GM12878 (cell line): ENCODE measurements around the gene IRF2BP1. TPM values are rescaled to one million over a fixed set of nuclear protein-coding genes. Genes with fewer than 3 reads are reported as not detected.

Source experiments
- ATAC-seq: fragments of 200-7000 bp; cut with Tn5 transposase; 3 replicates; pipeline ENCODE4 v1.9.1; 2020; ENCODE audit warnings: mild to moderate bottlenecking, moderate library complexity
- BruUV-seq: library from RNA; stranded (reverse); fragments of 400-500 nt; replicated peaks from 2 replicates; lab custom pipeline; 2021; lab: Mats Ljungman, UMichigan
- CTCF ChIA-PET: fragments of 300-600 bp; sonication (Branson Sonifier 250); formaldehyde crosslinking; extraction: SDS; loops from one replicate; lab custom pipeline; 2021; ENCODE audit warnings: inconsistent platforms; lab: Yijun Ruan, JAX
- POLR2A ChIA-PET: fragments of 350-600 bp; formaldehyde crosslinking; extraction: SDS; loops from one replicate; lab custom pipeline; 2021; ENCODE audit warnings: inconsistent platforms; lab: Charles Lee
- RAD21 ChIA-PET: fragments of 300-600 bp; sonication (Branson Sonifier 250); formaldehyde crosslinking; loops from one replicate; lab custom pipeline; 2023; ENCODE audit warnings: antibody characterized with exemption; ENCODE audit not compliant: unreplicated experiment; lab: Charles Lee
- SMC1A ChIA-PET: fragments of 300-600 bp; sonication (Branson Sonifier 250); formaldehyde crosslinking; loops from one replicate; lab custom pipeline; 2023; ENCODE audit not compliant: unreplicated experiment, uncharacterized antibody; lab: Charles Lee
- DNase-seq: peaks from one replicate; pipeline ENCODE4 v3.0.0-alpha.2; 2011; ENCODE audit warnings: low read depth, low spot score
- FAIRE-seq: peaks from 3 replicates; lab custom pipeline; 2011; peaks lifted over from hg19 to GRCh38; lab: Jason Lieb, UNC
- H2AFZ ChIP-seq: 2 replicates; pipeline ENCODE4 v1.6.0; 2011; ENCODE audit warnings: low read depth, low read length, control low read depth; ENCODE audit not compliant: control insufficient read depth
- H3K27ac ChIP-seq: 2 replicates; pipeline ENCODE4 v1.5.1; 2011; ENCODE audit warnings: control low read depth; ENCODE audit not compliant: control insufficient read depth, insufficient read depth
- H3K27me3 ChIP-seq, 2 experiments: replicated peaks in 1 of 2; 2 replicates each; pipeline versions ENCODE4 v1.6.0 to v1.6.1; 2011; ENCODE audit warnings: low read length in 1 of 2; ENCODE audit not compliant: control insufficient read depth in 2 of 2, insufficient read depth in 2 of 2
- H3K36me3 ChIP-seq, 2 experiments: 2 replicates each; pipeline ENCODE4 v1.5.1; 2011; ENCODE audit warnings: low read length in 1 of 2; ENCODE audit not compliant: control insufficient read depth in 2 of 2, insufficient read depth in 2 of 2
- H3K4me1 ChIP-seq: 2 replicates; pipeline ENCODE4 v1.6.1; 2011; ENCODE audit warnings: mild to moderate bottlenecking, low read length, moderate library complexity, mixed read lengths; ENCODE audit not compliant: control insufficient read depth, insufficient read depth
- H3K4me2 ChIP-seq: 2 replicates; pipeline ENCODE4 v1.6.0; 2011; ENCODE audit warnings: control low read depth; ENCODE audit not compliant: control insufficient read depth, insufficient read depth
- H3K4me3 ChIP-seq: fragments of 200-600 bp; sonication (generic); 2 replicates; pipeline ENCODE4 v1.5.1; 2016
- H3K79me2 ChIP-seq: 2 replicates; pipeline ENCODE4 v1.6.0; 2011; ENCODE audit warnings: low read length; ENCODE audit not compliant: control insufficient read depth, insufficient read depth
- H3K9ac ChIP-seq: 2 replicates; pipeline ENCODE4 v1.8.0; 2011; ENCODE audit warnings: low read length, control low read depth, mixed read lengths; ENCODE audit not compliant: control insufficient read depth, insufficient read depth
- H3K9me3 ChIP-seq: replicated peaks from 3 replicates; pipeline ENCODE4 v1.5.1; 2011; ENCODE audit warnings: mild to moderate bottlenecking, low read length; ENCODE audit not compliant: control insufficient read depth, insufficient read depth
- H4K20me1 ChIP-seq: 2 replicates; pipeline ENCODE4 v1.6.0; 2011; ENCODE audit not compliant: control insufficient read depth, insufficient read depth
- BCL3 ChIP-seq: IDR thresholded peaks from 2 replicates; pipeline ENCODE4 v1.6.1; 2011; ENCODE audit warnings: borderline replicate concordance, low read depth, mild to moderate bottlenecking, moderate library complexity, low read length; ENCODE audit not compliant: insufficient read depth, poor library complexity, severe bottlenecking
- EP300 ChIP-seq, 2 experiments: fragments of 150-350 bp in 1 of 2; IDR thresholded peaks; 2 replicates each; pipeline ENCODE4 v1.6.1; 2011 to 2012; ENCODE audit warnings: low read depth in 2 of 2, low read length in 2 of 2, borderline replicate concordance in 1 of 2, improper control_type of control experiment in 1 of 2, inconsistent platforms in 1 of 2; ENCODE audit not compliant: control insufficient read depth in 1 of 2
- GATAD2B ChIP-seq: fragments of 450-650 bp; conservative IDR thresholded peaks from 2 replicates; pipeline ENCODE4 v1.6.1; 2017; ENCODE audit warnings: low read depth, mild to moderate bottlenecking, moderate library complexity
- NFYA ChIP-seq: IDR thresholded peaks from 2 replicates; pipeline ENCODE4 v1.6.1; 2011; ENCODE audit warnings: low read depth, mild to moderate bottlenecking, low read length, improper control_type of control experiment, borderline replicate concordance
- SP1 ChIP-seq: IDR thresholded peaks from one replicate; pipeline ENCODE4 v1.6.1; 2011; ENCODE audit warnings: low read depth, low read length
- SUPT20H ChIP-seq: IDR thresholded peaks from 2 replicates; pipeline ENCODE4 v1.6.1; 2011; ENCODE audit warnings: low read depth, mild to moderate bottlenecking, low read length, moderate library complexity, borderline replicate concordance; ENCODE audit not compliant: control insufficient read depth
- TCF12 ChIP-seq: IDR thresholded peaks from 2 replicates; pipeline ENCODE4 v1.6.1; 2011; ENCODE audit warnings: low read depth, mild to moderate bottlenecking, low read length
- WGBS: methylation state at CpG from one replicate; pipeline ENCODE4 v1.1.6; 2016; ENCODE audit warnings: low lambda C conversion rate; ENCODE audit not compliant: insufficient replicate concordance, insufficient coverage; ENCODE audit errors: missing lambda C conversion rate; 5-methylcytosine and 5-hydroxymethylcytosine counted together
- in situ Hi-C: fragments of 300-500 bp; cut with MboI; formaldehyde crosslinking; loops from 9 replicates; pipeline ENCODE4 v1.14.3; 2018; ENCODE audit warnings: mixed read lengths
- intact Hi-C: fragments of 100-400 bp; cut with micrococcal nuclease; formaldehyde crosslinking; loops from one replicate; pipeline ENCODE4 v1.14.2; 2022; ENCODE audit not compliant: unreplicated experiment
- polyA plus RNA-seq, 11 experiments: library from polyadenylated mRNA; depleted of rRNA in 4 of 11; unstranded in 6 of 11; stranded (reverse) in 5 of 11; fragments of >200 nt; fragmentation: Nextera tagmentation in 4 of 11; fragmentation: Illumina TruSeq in 1 of 11; extraction: Ambion mirVana in 4 of 11; extraction: Trizol in 1 of 11; gene quantifications; 1 replicate in 1 of 11; 2 replicates in 10 of 11; pipeline versions ENCODE4 v1.2.1 to v1.2.3, GENCODE V29; 2011 to 2016; ENCODE audit warnings: inconsistent platforms in 2 of 11, missing spikeins in 2 of 11, low read depth in 1 of 11
- total RNA-seq, 4 experiments: library from RNA; depleted of rRNA in 3 of 4; stranded (reverse); fragments of >200 nt in 3 of 4; fragmentation: Illumina TruSeq in 1 of 4; extraction: Trizol in 1 of 4; gene quantifications; 2 replicates each; pipeline versions ENCODE4 v1.2.1 to v1.2.3, GENCODE V29; 2013 to 2021

Gene IRF2BP1
- total and polyA plus RNA-seq, 10 of the 15 experiments (the other 5 are each of a cell fraction or from before 2014, with no cell fraction given) = 0.31 to 24.4 (median 4.4) TPM

- Histone ChIP-seq H3K9me3 (no peaks in the 10 kb centered on the region), H3K27ac (no peak overlapping the region), H3K27me3 (no peaks in the 10 kb centered on the region), H3K9ac (no peak overlapping the region), H3K4me2 (no peak overlapping the region), H3K4me1 (peaks cover 10% of the 10 kb centered on the region), H3K79me2 (peaks cover 8% of the 10 kb centered on the region), H3K4me3 (no peak overlapping the region), H3K36me3 (no peaks in the 10 kb centered on the region; a peak in 2 of 4 replicates), H4K20me1 (no peaks in the 10 kb centered on the region), H2AFZ (no peak overlapping the region)
- 90% methylated on average over 7 of the region's 7 CpGs for WGBS
- no peak for ATAC-seq
- in situ Hi-C loops = no loop called here
- no peak for TF ChIP-seq GATAD2B
- no peak for TF ChIP-seq NFYA
- TF ChIP-seq BCL3 = no peak
- TF ChIP-seq EP300 (IDR thresholded peaks at IDR 0.05; ENCODE audit: borderline replicate concordance in 1 of 2, control insufficient read depth in 1 of 2, low read depth in 2 of 2, low read length in 2 of 2) = no peak
- no peak for TF ChIP-seq SP1
- TF ChIP-seq TCF12 = no peak
- no peak for TF ChIP-seq SUPT20H
- ChIA-PET CTCF (no interaction called here), SMC1A (no interaction called here), POLR2A (no interaction called here), RAD21 (no interaction called here)
- no peak for FAIRE-seq
- intact Hi-C loops = no loop called here
- no peak for DNase-seq
- BruUV-seq = no TSS peak
Observed at GRCh38 chr19:45899253-45899652, 13.3 kb upstream of the IRF2BP1 start.
